Hindlimb muscle (tissue), 1 donor: Measurements from ENCODE around the gene RPS6KC1. TPM values are rescaled to one million over a fixed set of nuclear protein-coding genes. Genes with fewer than 3 reads are reported as not detected.
"Not testable (repeated sequence)": the region's sequence is repeated elsewhere in the genome, so short reads cannot be mapped to it uniquely, and the experiment has no call there.

Experiments
- DNase-seq: peaks from one replicate; pipeline ENCODE4 v3.0.0-alpha.2; 2013
- polyA plus RNA-seq: library from polyadenylated mRNA; unstranded; fragments of 120-200 nt; gene quantifications from one replicate; pipeline ENCODE4 v1.2.1, GENCODE V29; 2013; ENCODE audit not compliant: insufficient read length

The RPS6KC1 gene
- polyA plus RNA-seq, 1 donor = 17.6 TPM

DNA sequence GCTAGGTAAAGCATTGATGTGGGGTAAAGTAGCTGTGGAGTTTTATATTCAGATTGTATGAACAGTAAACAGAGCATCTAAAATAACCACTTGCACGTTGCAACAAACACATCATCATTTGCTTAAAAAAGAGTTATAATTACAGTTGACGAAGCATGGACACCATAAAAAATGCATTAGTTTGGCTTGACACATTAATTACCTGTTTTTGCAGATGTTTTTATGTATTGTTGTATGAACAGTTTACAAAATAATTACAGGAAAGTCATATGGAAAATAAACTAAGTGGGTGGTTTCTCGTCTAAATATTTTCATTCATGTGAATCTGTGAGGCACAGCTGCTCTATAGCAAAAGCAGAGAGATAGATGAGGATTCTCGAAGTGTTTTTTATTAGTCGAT lies 108.3 kb downstream of the RPS6KC1 start:
- DNase-seq = no peak

DNA sequence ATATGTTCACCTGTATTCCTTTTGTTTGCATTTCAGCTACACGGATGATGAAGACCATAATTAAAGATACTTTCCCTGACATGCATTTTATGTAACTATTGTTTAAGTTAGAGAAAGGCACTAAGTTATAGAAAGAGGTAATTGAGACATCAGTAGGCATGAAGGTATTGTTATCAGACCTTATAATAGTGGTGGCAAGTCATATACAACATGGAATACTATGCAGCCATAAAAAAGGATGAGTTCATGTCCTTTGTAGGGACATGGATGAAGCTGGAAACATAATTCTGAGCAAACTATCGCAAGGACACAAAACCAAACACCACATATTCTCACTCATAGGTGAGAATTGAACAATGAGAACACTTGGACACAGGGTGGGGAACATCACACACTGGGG lies 109.4 kb downstream of the RPS6KC1 start:
- not testable (repeated sequence) for DNase-seq

DNA sequence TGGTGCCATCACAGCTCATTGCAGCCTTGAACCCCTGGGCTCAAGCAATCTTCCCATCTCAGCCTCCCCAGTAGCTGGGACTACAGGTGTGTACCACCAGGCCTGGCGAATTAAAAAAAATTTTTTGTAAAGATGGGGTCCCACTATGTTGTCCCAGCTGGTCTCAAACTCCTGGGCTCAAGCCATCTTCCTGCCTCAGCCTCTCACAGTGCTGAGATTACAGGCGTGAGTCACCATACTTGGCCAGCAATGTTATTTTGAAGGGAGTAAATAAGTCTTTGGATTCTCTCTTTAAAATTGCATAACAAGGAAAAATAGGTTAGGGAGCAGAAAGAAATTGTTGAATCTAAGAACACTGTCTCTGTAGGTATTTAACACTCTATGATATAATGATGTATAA lies 111.3 kb downstream of the RPS6KC1 start:
- DNase-seq = no peak

DNA sequence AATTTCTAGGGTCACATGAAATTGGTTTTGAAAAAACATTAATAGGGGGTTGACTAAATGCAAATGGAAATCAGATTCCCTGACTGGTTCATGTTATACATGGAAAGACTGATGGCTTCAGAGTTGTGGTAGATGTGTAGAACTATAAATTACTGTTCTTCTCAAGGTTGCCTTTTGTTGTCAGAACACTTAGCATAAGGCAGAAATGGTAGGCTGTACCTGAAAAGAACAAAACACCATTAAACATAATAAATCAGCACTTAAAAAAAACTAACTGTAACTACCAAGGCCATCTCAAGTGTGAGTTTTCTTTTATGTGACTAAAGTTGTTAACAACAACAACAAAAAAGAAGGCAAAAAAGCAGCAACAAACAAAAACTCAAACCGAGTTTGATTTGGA lies 111.8 kb downstream of the RPS6KC1 start:
- DNase-seq = no peak

DNA sequence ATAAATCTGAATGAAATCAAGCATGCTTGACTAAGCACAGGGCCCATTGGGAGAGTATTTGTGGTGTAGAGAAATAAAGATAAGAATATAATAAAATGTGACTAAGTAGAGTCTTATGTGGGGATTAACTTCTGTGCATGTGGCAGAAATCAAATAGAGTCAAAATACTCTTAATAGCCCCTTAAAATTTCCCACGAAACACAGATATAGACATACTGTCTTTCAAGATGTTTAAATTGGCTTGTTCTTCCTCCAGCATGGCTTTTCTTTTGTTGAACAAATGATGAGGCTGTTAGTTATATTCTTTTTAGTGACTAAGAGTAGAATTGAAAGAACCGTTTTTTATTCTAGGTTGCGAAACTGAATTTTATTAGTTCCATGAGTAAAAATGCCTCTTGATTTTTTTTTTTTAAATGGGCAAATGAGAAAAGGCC lies 112.3 kb downstream of the RPS6KC1 start:
- DNase-seq = no peak

DNA sequence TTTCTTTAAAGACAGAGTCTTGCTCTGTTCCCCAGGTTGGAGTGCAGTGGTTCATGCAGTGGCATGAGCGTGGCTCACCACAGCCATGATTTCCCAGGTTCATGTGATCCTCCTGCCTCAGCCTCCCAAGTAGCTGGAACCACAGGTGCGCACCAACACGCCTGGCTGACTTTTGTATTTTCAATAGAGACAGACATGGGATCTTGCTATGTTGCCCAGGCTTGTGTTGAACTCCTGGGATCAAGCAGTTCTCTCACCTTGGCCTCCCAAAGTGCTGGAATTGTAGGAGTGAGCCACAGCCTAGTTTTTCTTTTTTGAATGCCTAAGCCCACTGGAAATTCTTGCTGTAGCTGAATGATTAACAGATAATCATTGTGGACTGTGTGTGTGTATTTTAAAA lies 113.5 kb downstream of the RPS6KC1 start:
- DNase-seq = no peak

DNA sequence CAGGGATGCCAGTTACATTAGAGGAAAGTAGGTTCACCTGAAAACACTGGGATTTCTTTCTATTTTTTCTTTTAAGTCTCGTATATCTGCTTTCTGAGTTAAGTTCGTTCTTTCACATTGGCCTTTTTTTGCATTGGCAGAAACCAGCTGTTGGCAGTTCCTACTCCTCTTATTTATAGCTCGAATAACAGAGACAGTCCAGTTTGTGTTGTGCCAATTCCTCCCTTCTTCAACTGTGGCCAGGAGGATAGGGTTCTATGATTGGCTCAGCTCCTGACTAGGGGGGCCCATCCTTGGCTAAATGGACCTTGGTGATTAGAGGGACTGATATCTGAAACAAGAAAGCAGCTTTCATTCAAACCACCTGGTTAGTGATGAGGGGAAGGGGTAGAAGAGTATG lies 115.8 kb downstream of the RPS6KC1 start:
- DNase-seq = peak; percentile 25

DNA sequence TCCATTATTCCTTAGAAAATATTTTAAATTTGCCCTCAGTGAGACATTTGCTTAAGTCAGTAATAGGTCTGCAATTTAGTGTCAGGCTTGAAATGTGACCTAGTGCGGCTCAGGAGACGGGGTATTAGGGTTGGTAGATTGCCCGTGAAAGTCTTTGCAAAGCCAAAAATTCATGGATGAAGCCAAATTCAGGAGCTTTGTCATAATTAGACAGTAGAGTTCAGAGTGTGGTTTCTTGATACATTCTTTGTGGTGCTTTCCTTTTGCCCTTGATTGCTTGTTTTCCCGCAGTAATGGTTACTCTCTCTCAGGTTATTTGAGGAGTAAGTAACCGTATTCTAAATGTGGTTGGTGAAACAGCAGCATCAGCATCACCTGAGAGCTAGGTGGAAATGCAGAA lies 120.7 kb downstream of the RPS6KC1 start:
- DNase-seq = no peak

DNA sequence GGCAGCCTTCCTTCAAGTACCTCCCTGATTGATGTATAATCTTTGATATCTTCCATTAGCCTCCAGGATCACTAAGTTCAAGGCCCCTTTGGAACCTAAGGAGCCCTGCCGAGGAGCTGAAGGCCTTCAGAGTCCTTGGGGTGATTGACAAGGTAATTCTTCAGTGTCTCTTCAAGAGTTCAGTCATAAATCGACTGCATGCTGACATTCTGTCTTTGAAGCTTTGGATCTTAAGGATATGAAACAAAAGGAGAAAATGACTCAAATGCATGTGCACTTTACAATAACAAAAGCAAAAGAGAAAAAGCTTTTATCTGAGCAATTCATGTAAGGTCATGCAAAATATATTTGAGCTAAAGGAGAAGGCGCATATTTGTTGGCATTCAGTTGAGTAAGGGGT lies 125.3 kb downstream of the RPS6KC1 start:
- DNase-seq = no peak

DNA sequence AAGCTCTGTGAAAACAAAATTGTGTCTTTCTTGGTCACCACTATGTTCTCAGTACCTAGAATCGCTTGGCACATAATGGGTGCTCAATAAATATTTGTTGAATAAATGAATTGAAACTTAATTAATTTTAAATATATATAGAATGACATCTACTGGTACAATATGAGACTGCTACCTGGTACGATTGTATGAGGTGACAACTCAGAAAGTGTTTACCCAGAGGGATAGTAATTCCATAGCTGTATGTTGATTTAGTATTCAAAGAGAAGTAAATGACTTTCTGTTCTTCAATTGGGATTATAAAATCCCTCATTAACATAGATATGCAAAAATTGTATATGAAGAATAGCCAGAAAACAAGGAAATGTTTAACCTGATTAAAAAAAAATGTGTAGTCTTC lies 128.7 kb downstream of the RPS6KC1 start:
- DNase-seq = no peak

DNA sequence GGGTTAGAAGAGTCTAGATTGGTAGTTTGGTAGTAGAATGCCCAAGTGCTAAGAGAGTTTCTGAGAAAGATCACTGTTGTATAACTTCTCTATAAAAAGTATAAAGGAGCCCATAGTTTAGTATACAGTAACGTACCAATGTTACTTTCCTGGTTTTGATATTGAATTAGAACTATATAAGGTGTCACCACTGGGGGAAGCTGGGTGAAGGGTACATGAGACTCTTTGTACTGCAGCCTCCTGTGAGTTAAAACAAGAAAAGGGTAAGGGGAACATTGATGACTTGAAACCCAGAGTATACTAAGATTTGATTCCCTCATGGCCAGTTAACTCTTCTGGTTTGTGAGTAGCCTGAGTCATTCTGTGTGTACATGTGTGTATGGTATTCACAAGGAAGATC lies 129.8 kb downstream of the RPS6KC1 start:
- DNase-seq = no peak

DNA sequence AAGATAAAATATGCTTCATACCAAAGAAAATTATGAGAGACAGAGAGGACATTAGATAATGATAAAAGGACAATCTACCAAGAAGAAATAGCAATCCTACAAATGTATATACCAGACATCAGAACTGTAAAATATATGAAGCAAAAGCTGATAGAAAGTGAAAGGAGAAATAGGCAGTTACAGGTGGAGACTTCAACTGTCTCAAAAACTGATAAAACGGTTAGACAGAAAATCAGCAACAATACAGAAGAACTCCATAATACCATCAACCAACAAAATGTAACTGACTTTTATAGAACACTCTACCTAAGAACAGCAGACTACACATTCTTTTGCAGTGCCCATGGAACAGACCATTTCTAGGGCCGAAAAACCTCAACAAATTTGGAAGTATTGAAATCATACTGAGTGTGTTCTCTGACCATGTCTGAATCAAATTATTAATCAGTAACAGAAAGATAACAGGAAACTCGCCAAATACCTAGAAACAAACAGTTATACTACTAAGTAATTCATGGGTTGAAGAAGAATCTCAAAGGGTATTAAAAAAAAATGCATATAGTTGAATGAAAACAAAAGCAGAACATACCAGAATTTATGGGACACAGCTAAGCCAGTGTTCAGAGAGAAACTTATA lies 132.1 kb downstream of the RPS6KC1 start:
- no peak for DNase-seq

DNA sequence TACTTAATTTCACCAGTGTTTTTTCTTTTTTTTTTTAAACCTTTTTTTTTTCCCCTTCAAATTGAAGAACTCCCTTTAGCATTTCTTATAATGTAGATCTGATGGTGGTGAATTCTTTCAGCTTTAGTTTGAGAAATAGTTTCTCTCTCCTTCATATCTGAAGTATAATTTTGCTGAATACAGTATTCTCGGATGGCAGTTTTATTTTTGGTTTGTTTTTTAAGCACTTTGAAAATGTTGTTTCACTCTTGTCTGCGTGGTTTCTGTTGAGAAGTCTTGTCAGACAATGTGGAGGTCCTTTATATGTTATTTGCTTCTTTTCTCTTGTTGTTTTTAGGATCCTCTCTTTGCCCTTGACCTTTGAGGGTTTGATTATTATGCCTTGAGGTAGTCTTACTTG lies 135.1 kb downstream of the RPS6KC1 start:
- no peak for DNase-seq

DNA sequence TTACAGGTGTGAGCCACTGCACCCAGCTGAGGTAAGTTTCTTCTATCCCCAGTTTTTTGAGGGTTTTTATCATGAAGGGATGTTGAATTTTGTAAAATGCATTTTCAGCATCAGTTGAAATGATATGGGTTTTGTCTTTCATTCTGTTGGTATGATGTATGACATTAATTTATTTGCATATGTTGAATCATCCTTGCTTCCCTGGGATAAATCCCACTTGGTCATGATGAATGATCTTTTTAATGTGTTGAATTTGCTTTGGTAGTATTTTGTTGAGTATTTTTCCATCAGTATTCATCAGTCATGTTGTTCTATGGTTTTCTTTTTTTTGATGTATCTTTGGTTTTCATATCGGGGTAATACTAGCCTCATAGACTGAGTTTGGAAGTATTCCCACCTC lies 141.0 kb downstream of the RPS6KC1 start:
- DNase-seq = no peak

DNA sequence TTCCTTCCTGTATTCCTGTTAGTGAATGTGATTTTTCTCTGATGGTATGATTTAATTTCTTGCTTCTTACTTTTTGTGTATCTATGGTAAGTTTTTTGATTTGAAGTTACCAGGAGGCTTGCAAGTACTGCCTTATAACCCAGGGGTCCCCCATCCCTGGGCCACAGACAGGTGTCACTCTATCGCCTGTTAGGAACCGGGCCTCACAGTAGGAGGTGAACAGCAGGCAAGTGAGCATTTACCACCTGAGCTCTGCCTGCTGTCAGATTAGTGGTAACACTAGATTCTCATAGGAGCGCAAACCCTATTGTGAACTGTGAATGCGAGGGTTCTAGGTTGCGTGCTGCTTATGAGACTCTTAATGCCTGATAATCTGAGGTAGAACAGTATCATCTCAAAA lies 143.3 kb downstream of the RPS6KC1 start:
- DNase-seq = no peak

DNA sequence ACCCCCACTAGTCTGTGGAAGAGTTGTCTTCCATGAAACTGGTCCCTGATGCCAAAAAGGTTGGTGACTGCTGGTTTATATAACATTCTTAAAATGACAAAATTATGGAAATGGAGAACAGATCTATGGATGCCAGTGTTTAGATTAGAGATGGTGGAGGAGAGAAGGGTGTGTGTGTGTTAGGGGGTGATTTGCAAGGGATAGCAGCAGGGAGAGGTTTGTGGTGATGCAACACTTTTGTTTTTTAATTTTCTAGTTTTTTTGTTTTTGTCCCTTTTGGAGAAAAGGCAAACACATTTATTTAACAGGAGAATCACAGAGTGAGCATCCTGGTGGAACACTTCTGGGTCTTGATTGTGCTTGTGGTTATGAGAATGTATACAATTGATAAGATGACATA lies 143.8 kb downstream of the RPS6KC1 start:
- DNase-seq = no peak

DNA sequence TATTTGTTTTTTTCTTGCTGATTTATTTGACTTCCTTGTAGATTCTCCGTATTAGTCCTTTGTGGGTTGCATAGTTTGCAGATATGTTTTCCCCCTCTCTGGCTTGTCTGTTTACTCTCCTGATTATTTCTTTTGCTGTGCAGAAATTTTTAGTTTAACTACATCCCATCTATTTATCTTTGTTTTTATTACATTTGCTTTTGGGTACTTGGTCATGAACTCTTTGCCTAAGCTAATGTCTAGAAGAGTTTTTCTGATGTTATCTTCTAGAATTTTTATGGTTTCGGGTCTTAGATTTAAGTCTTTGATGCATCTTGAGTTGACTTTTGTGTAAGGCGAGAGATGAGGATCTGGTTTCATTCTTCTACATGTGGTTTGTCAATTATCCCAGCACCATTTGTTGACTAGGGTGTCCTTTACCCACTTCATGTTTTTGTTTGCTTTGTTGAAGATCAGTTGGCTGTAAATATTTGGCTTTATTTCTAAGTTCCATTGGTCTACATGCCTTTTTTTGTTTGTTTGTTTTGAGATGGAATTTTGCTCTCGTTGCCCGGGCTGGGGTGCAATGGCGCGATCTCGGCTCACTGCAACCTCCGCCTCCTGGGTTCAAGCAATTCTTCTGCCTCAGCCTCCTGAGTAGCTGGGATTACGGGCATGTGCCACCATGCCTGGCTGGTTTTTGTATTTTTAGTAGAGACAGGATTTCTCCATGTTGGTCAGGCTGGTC lies 145.4 kb downstream of the RPS6KC1 start:
- DNase-seq = not testable (repeated sequence)

DNA sequence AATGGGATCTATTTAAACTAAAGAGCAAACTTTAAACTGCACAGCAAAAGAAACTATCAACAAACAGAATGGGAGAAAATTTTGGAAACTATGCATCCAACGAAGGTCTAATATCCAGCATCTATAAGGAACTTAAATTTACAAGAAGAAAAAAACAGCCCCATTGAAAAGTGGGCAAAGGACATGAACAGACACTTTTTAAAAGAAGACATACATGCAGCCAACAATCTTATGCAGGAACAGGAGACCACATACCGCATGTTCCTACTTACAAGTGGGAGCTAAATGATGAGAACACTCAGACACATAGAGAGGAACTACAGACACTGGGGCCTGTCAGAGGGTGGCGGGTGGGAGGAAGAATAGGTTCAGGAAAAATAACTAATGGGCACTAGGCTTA lies 149.6 kb downstream of the RPS6KC1 start:
- DNase-seq = no peak

DNA sequence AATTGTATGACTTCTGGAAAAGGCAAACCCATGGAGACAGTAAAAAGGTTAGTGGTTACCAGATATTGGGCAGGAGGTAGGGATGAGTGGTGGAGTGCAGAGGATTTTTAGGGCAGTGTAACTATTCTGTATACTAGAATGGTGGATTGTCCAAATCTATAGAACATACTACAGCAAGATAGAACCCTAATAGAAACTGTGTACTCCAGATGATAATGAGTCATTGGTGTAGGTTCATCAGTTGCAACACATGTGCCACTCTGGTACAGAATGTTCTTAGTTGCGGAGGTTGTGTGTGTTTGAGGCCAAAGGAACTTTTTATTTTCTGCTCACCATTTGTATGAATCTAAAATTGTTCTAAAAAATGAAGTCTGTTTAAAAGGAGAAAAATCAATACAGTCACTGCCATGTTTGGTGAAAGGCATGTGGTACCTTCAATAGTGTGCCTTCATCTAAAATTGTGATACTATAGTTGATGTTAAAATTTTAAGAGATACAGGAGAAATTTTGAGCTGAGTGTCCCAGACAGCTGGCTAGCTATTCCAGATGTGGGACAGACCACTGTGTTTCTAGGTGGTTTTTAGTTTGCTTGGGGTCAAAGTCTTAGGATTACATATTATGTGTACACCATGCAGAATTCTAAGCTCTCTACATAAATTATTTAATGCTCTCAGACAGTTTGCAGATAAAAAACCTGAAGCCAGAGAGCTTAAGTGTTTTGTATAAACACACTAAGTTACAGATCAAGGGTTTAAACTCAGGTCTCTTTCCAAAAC lies 150.5 kb downstream of the RPS6KC1 start:
- no peak for DNase-seq

DNA sequence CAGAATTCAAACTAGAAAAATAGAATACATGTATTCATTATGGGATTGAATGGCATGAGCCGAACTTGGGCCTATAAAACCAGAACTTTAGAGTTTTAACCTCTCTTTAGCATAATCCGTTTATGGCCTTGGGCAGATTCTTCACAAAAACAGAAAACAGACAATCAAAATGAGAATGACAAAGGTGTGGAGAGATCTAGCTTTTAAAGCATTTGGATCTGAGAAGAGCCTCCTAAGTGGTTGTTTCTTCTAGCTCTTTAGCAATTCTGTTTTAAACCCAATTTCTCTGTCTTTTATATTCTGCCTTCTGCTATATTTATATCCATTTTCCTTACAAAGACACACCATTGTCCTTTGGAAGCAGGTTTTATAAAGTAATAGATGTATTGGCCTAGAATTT lies 160.2 kb downstream of the RPS6KC1 start:
- DNase-seq = no peak

DNA sequence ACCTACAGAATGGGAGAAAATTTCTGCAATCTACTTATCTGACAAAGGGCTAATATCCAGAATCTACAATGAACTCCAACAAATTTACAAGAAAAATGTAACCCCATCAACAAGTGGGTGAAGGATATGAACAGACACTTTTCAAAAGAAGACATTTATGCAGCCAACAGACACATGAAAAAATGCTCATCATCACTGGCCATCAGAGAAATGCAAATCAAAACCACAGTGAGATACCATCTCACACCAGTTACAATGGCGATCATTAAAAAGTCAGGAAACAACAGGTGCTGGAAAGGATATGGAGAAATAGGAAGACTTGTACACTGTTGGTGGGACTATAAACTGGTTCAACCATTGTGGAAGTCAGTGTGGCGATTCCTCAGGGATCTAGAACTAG lies 168.0 kb downstream of the RPS6KC1 start:
- not testable (repeated sequence) for DNase-seq

DNA sequence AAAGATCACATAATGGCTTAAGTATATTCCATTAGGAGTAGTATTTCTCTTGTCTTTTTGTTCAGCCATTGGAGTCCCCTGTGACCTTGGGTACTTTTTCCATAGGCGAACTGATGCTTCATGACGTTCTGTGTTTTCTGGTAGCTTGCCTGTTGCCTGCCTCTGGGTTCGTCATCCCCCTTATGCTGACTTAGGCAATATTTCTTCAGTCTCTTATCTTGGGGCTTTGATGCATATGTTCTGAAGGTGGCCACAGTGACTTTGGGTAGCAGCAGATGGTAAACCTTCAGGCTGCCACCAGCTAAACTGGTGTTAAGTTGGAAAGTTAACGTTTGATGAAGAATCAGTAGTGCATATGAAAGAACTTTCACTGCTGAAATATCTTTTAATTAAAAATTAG lies 170.2 kb downstream of the RPS6KC1 start:
- no peak for DNase-seq

DNA sequence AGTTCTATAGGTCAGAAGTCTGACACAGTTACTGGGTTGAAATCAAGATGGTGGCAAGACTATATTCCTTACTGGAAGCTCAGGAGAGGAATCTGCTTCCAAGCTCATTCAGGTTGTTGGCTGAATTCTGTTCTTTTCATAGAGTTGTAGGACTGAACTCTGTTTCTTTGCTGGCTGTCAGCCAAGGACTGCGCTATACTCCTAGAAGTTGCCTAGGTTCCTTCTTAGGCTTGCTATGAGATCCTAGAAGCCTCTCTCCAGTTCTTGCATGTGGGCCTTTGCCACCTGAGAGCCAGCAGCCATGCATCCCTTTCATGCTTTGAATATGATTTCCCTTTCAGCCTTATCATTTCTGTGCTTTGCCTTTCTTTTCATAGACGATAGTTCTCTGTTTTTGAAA lies 176.4 kb downstream of the RPS6KC1 start:
- no peak for DNase-seq

DNA sequence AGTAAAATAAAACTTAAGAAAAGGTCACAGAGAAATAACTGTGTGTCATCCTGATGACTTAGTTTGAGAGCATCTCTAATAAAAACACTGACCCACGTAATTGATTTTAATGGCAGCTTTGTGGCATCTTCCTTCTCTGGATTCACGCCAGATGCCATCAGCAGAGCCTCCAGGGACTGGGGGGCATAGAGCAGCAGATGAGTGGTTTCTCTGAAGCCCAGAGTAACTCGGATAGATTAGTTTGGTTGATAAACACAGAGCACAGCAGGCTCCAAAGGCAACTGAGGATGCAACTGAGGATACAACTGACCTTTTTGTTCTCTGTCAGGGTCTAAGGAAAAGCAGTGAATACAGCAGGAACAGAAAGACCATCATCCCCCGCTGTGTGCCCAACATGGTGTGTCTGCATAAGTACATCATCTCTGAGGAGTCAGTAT lies 180.8 kb downstream of the RPS6KC1 start:
- no peak for DNase-seq
